Activated CD8-positive, alpha-beta memory T cell treated with anti-CD3 and anti-CD28 coated beads for 48 hours (primary cell): ENCODE data around the gene LCP2.

Experiments used
- DNase-seq, 3 experiments: peaks; one replicate each; pipeline ENCODE4 v3.0.0-alpha.2; 2020; ENCODE audit warnings: low read depth in 2 of 3, low spot score in 2 of 3

The LCP2 gene

GRCh38 chr5:170297589-170298462 is at the start of gene LCP2:
TSS of gene LCP2 (minus strand) at chr5:170297777. CDS start at chr5:170297611, 166 bp downstream.
- no peak for DNase-seq

GRCh38 chr5:170347022-170347567 is 49.5 kb upstream of the LCP2 start:
- no peak for DNase-seq

- DNase-seq, result no peak
These were observed 48.4 kb upstream of the LCP2 start for GRCh38 chr5:170345971-170346370.

GRCh38 chr5:170343177-170343576 is 45.6 kb upstream of the LCP2 start:
- no peak for DNase-seq

GRCh38 chr5:170342153-170342725 is 44.7 kb upstream of the LCP2 start:
- DNase-seq, result no peak

GRCh38 chr5:170341545-170341944 is 44.0 kb upstream of the LCP2 start:
- no peak for DNase-seq

GRCh38 chr5:170339780-170340167 is 42.2 kb upstream of the LCP2 start:
- no peak for DNase-seq

GRCh38 chr5:170338933-170339779 is 41.6 kb upstream of the LCP2 start:
- DNase-seq, result no peak

- no peak for DNase-seq
These were observed 40.7 kb upstream of the LCP2 start for GRCh38 chr5:170338291-170338690.

- DNase-seq, result no peak
These were observed 39.6 kb upstream of the LCP2 start for GRCh38 chr5:170337045-170337733.

- DNase-seq, result no peak
These were observed 38.5 kb upstream of the LCP2 start for GRCh38 chr5:170336065-170336464.

- no peak for DNase-seq
These were observed 37.0 kb upstream of the LCP2 start for GRCh38 chr5:170334626-170335025.

- DNase-seq, result peak in 1 of 3 experiments; percentile 56
These were observed 35.8 kb upstream of the LCP2 start for GRCh38 chr5:170333161-170333910.

GRCh38 chr5:170332058-170332457 is 34.5 kb upstream of the LCP2 start:
- DNase-seq, result no peak

- DNase-seq, result no peak
These were observed 33.0 kb upstream of the LCP2 start for GRCh38 chr5:170330568-170331054.

- no peak for DNase-seq
These were observed 31.9 kb upstream of the LCP2 start for GRCh38 chr5:170329524-170329923.

GRCh38 chr5:170327829-170328228 is 30.3 kb upstream of the LCP2 start:
- no peak for DNase-seq

- no peak for DNase-seq
These were observed 29.6 kb upstream of the LCP2 start for GRCh38 chr5:170327168-170327567.

- DNase-seq, result no peak
These were observed 21.7 kb upstream of the LCP2 start for GRCh38 chr5:170319301-170319700.

- DNase-seq, result no peak
These were observed 19.9 kb upstream of the LCP2 start for GRCh38 chr5:170317499-170317898.
